Panc1 (cell line): ENCODE results near the gene LYST. TPM values are rescaled to one million over a fixed set of nuclear protein-coding genes. Genes with fewer than 3 reads are reported as not detected.

Source experiments
- ATAC-seq: fragments of 200-7000 bp; cut with Tn5 transposase; 2 replicates; pipeline ENCODE4 v1.9.1; 2020; ENCODE audit warnings: mild to moderate bottlenecking, moderate library complexity
- BruUV-seq: library from RNA; stranded (reverse); fragments of 400-500 nt; replicated peaks from 2 replicates; lab custom pipeline; 2021; lab: Mats Ljungman, UMichigan
- CTCF ChIA-PET: fragments of 300-600 bp; sonication (Branson Sonifier 250); formaldehyde crosslinking; loops from one replicate; lab custom pipeline; 2022; ENCODE audit warnings: antibody characterized with exemption; lab: Charles Lee
- POLR2A ChIA-PET: fragments of 300-600 bp; sonication (Branson Sonifier 250); formaldehyde crosslinking; loops from one replicate; lab custom pipeline; 2022; ENCODE audit warnings: antibody characterized with exemption; lab: Charles Lee
- DNase-seq: peaks from one replicate; pipeline ENCODE4 v3.0.0-alpha.2; 2010; ENCODE audit warnings: low read depth, low spot score
- H3K27ac ChIP-seq: 2 replicates; pipeline ENCODE4 v1.5.1; 2011; ENCODE audit warnings: mild to moderate bottlenecking, low read length, inconsistent platforms
- H3K27me3 ChIP-seq: fragments of 200-500 bp; sonication (Bioruptor generic); 2 replicates; pipeline ENCODE4 v1.6.0; 2014; ENCODE audit warnings: low read length, inconsistent platforms; ENCODE audit not compliant: control insufficient read depth, insufficient read depth
- H3K36me3 ChIP-seq: fragments of 200-500 bp; sonication (Bioruptor generic); 2 replicates; pipeline ENCODE4 v1.5.1; 2014; ENCODE audit warnings: inconsistent platforms, mild to moderate bottlenecking, low read length, moderate library complexity; ENCODE audit not compliant: control insufficient read depth, insufficient read depth
- H3K4me1 ChIP-seq: 2 replicates; pipeline ENCODE4 v1.5.1; 2011; ENCODE audit warnings: inconsistent platforms, mild to moderate bottlenecking, low read length, moderate library complexity; ENCODE audit not compliant: control insufficient read depth, insufficient read depth
- H3K4me3 ChIP-seq, 2 experiments: 2 replicates each; pipeline ENCODE4 v1.5.1; 2011 to 2012; ENCODE audit warnings: low read depth in 2 of 2, low read length in 2 of 2, mild to moderate bottlenecking in 2 of 2, inconsistent platforms in 1 of 2, moderate library complexity in 1 of 2
- H3K9me3 ChIP-seq: fragments of 200-500 bp; sonication (Bioruptor generic); 2 replicates; pipeline ENCODE4 v1.5.1; 2014; ENCODE audit warnings: low read depth, mild to moderate bottlenecking, inconsistent platforms, low read length, moderate library complexity; ENCODE audit not compliant: control insufficient read depth, insufficient read depth
- CTCF ChIP-seq: fragments of 450-650 bp; IDR thresholded peaks from 2 replicates; pipeline ENCODE4 v1.5.1; 2017; ENCODE audit warnings: mild to moderate bottlenecking
- POLR2AphosphoS5 ChIP-seq: IDR thresholded peaks from 2 replicates; pipeline ENCODE4 v1.6.1; 2012; ENCODE audit warnings: mild to moderate bottlenecking, low read depth, low read length, moderate library complexity
- REST ChIP-seq, 2 experiments: IDR thresholded peaks; 2 replicates each; pipeline ENCODE4 v1.6.1; 2011 to 2012; ENCODE audit warnings: low read depth in 2 of 2, control low read depth in 1 of 2, low read length in 1 of 2, mild to moderate bottlenecking in 1 of 2, moderate library complexity in 1 of 2; ENCODE audit not compliant: insufficient read depth in 1 of 2
- SIN3A ChIP-seq: IDR thresholded peaks from 2 replicates; pipeline ENCODE4 v1.6.1; 2012; ENCODE audit warnings: low read depth, mild to moderate bottlenecking, low read length, moderate library complexity, borderline replicate concordance; ENCODE audit not compliant: insufficient read depth
- TCF7L2 ChIP-seq: IDR thresholded peaks from 2 replicates; pipeline ENCODE4 v1.6.1; 2011; ENCODE audit warnings: mild to moderate bottlenecking, low read depth, low read length, inconsistent platforms
- in situ Hi-C: cut with HindIII; loops from 2 replicates; pipeline ENCODE4 v1.10.0; 2016; ENCODE audit warnings: low sequenced_read_pairs, low pct_unique_long_range_greater_than_20kb
- intact Hi-C: fragments of 100-400 bp; cut with micrococcal nuclease; formaldehyde crosslinking; loops from one replicate; pipeline ENCODE4 v1.10.0; 2022; ENCODE audit not compliant: unreplicated experiment
- total RNA-seq: library from RNA; stranded (reverse); gene quantifications from one replicate; pipeline ENCODE4 v1.2.1, GENCODE V29; 2021; ENCODE audit not compliant: unreplicated experiment

LYST gene
- total RNA-seq, 1 experiment from 2014 or later, result 75.2 TPM

GRCh38 chr1:235820061-235820460, 46.6 kb downstream of the LYST start:
- intact Hi-C loops (no loop called here), in situ Hi-C loops (no loop called here)
- H3K4me1 ChIP-seq, result 0 out of 2 replicates have a peak, but pooled peaks cover 3% of the 10 kb centered on the region
- BruUV-seq, result no TSS peak
- no peaks in the 10 kb centered on the region for H3K9me3 ChIP-seq
- no peak for DNase-seq
- no peak for ATAC-seq
- TF ChIP-seq CTCF (no peak), TCF7L2 (no peak), REST (IDR thresholded peaks at IDR 0.05; ENCODE audit: insufficient read depth in 1 of 2, low read depth in 2 of 2, low read length in 1 of 2) (no peak), POLR2AphosphoS5 (no peak), SIN3A (no peak)
- H3K36me3 ChIP-seq, result no peaks in the 10 kb centered on the region
- CTCF ChIA-PET, result no interaction called here
- no peaks in the 10 kb centered on the region for H3K27me3 ChIP-seq
- H3K4me3 ChIP-seq, result no peak overlapping the region
- POLR2A ChIA-PET, result interaction anchor here (0.6 kb wide), 1 partner anchor 10 kb away, joined by 4 read pairs; no protein-coding TSS in a partner anchor
- H3K27ac ChIP-seq, result no peak overlapping the region

GRCh38 chr1:235818632-235819136, 48.0 kb downstream of the LYST start:
- DNase-seq, result no peak
- H3K27ac ChIP-seq, result no peak overlapping the region
- 0 out of 2 replicates have a peak, but pooled peaks cover 3% of the 10 kb centered on the region for H3K4me1 ChIP-seq
- no peak for TF ChIP-seq POLR2AphosphoS5
- no peak for TF ChIP-seq TCF7L2
- TF ChIP-seq CTCF, result no peak
- no peak for TF ChIP-seq SIN3A
- TF ChIP-seq REST (IDR thresholded peaks at IDR 0.05; ENCODE audit: insufficient read depth in 1 of 2, low read depth in 2 of 2, low read length in 1 of 2), result no peak
- intact Hi-C loops (no loop called here), in situ Hi-C loops (no loop called here)
- BruUV-seq, result no TSS peak
- no peaks in the 10 kb centered on the region for H3K27me3 ChIP-seq
- no peaks in the 10 kb centered on the region for H3K9me3 ChIP-seq
- POLR2A ChIA-PET, result no interaction called here
- ATAC-seq, result no peak
- no peak overlapping the region for H3K4me3 ChIP-seq
- H3K36me3 ChIP-seq, result no peaks in the 10 kb centered on the region
- CTCF ChIA-PET, result interaction anchor here (0.6 kb wide), 1 partner anchor 48 kb away, joined by 4 read pairs; no protein-coding TSS in a partner anchor
